Bronchial epithelial cell (primary cell): ENCODE data around the gene GMPPA. TPM values are rescaled to one million over a fixed set of nuclear protein-coding genes. Genes with fewer than 3 reads are reported as not detected.

Source experiments
- DNase-seq: peaks from one replicate; pipeline ENCODE4 v3.0.0-alpha.2; 2010; ENCODE audit warnings: low read depth
- FAIRE-seq: peaks from 2 replicates; lab custom pipeline; 2011; peaks lifted over from hg19 to GRCh38; lab: Jason Lieb, UNC
- H3K27me3 ChIP-seq: 2 replicates; pipeline ENCODE4 v1.5.1; 2011; ENCODE audit warnings: low read length; ENCODE audit not compliant: control insufficient read depth, insufficient read depth
- H3K36me3 ChIP-seq: 2 replicates; pipeline ENCODE4 v1.5.1; 2011; ENCODE audit warnings: low read length; ENCODE audit not compliant: control insufficient read depth, insufficient read depth
- H3K4me3 ChIP-seq: 2 replicates; pipeline ENCODE4 v1.5.1; 2011; ENCODE audit warnings: mild to moderate bottlenecking, low read depth, low read length, control low read depth
- CTCF ChIP-seq: IDR thresholded peaks from 2 replicates; pipeline ENCODE4 v1.5.1; 2011; ENCODE audit warnings: mild to moderate bottlenecking, moderate library complexity, low read length, control low read depth, inconsistent platforms; ENCODE audit not compliant: insufficient read depth, severe bottlenecking
- total RNA-seq: library from RNA; depleted of rRNA; stranded (reverse); fragments of >200 nt; gene quantifications from 2 replicates; pipeline ENCODE4 v1.2.1, GENCODE V29; 2014

The GMPPA gene
- total RNA-seq, 1 donor from 2014 or later: 49.0 TPM

- FAIRE-seq (no peak), DNase-seq (peak; percentile 58)
- peak overlapping the region; percentile 62 for H3K4me3 ChIP-seq
- no peaks in the 10 kb centered on the region for H3K36me3 ChIP-seq
- TF ChIP-seq CTCF: no peak
- H3K27me3 ChIP-seq: peaks cover 3% of the 10 kb centered on the region
These were observed 53.9 kb downstream of the GMPPA start for GRCh38 chr2:219552382-219553167.

GRCh38 chr2:219553168-219553417 lies 54.4 kb downstream of the GMPPA start:
- H3K27me3 ChIP-seq: peaks cover 3% of the 10 kb centered on the region
- peak overlapping the region; percentile 62 for H3K4me3 ChIP-seq
- DNase-seq (no peak), FAIRE-seq (no peak)
- H3K36me3 ChIP-seq: no peaks in the 10 kb centered on the region
- no peak for TF ChIP-seq CTCF

GRCh38 chr2:219553463-219553963 lies 54.8 kb downstream of the GMPPA start:
- FAIRE-seq (no peak), DNase-seq (no peak)
- H3K4me3 ChIP-seq: no peak overlapping the region
- no peak for TF ChIP-seq CTCF
- H3K36me3 ChIP-seq: no peaks in the 10 kb centered on the region
- H3K27me3 ChIP-seq: peaks cover 3% of the 10 kb centered on the region

GRCh38 chr2:219554350-219554749 lies 55.7 kb downstream of the GMPPA start:
- no peak for FAIRE-seq
- no peak overlapping the region for H3K4me3 ChIP-seq
- peaks cover 3% of the 10 kb centered on the region for H3K27me3 ChIP-seq
- no peak for TF ChIP-seq CTCF
- H3K36me3 ChIP-seq: no peaks in the 10 kb centered on the region
- DNase-seq: no peak

GRCh38 chr2:219555956-219556355 lies 57.3 kb downstream of the GMPPA start:
- peaks cover 3% of the 10 kb centered on the region for H3K27me3 ChIP-seq
- H3K36me3 ChIP-seq: no peaks in the 10 kb centered on the region
- FAIRE-seq: no peak
- no peak overlapping the region for H3K4me3 ChIP-seq
- DNase-seq: no peak
- TF ChIP-seq CTCF: no peak

- TF ChIP-seq CTCF: no peak
- H3K4me3 ChIP-seq: no peak overlapping the region
- H3K27me3 ChIP-seq: peaks cover 3% of the 10 kb centered on the region
- FAIRE-seq: no peak
- no peak for DNase-seq
- no peaks in the 10 kb centered on the region for H3K36me3 ChIP-seq
These were observed 57.7 kb downstream of the GMPPA start for GRCh38 chr2:219556413-219556812.
